Activated CD4-positive, alpha-beta T cell treated with anti-CD3 and anti-CD28 coated beads for 36 hours (primary cell): Measurements from ENCODE around the gene FLNC. TPM values are rescaled to one million over a fixed set of nuclear protein-coding genes. Genes with fewer than 3 reads are reported as not detected.

Experiments
- ATAC-seq: fragments of 200-7000 bp; cut with Tn5 transposase; one replicate; pipeline ENCODE4 v1.10.0; 2021; ENCODE audit warnings: mild to moderate bottlenecking, moderate library complexity
- CTCF ChIA-PET: fragments of 350-600 bp; sonication (Branson Sonifier 250); formaldehyde crosslinking; loops from one replicate; lab custom pipeline; 2021; ENCODE audit warnings: antibody characterized with exemption; lab: Charles Lee
- POLR2A ChIA-PET: fragments of 350-600 bp; sonication (Branson Sonifier 250); formaldehyde crosslinking; loops from one replicate; lab custom pipeline; 2021; ENCODE audit warnings: antibody characterized with exemption, inconsistent platforms; lab: Charles Lee
- DNase-seq: peaks from one replicate; pipeline ENCODE4 v3.0.0-alpha.2; 2020
- H3K27ac Mint-ChIP-seq: one replicate; pipeline ENCODE4 v1.8.0; 2021; ENCODE audit warnings: mixed read lengths
- H3K27me3 Mint-ChIP-seq: one replicate; pipeline ENCODE4 v1.8.0; 2021; ENCODE audit warnings: mixed read lengths
- H3K36me3 Mint-ChIP-seq: one replicate; pipeline ENCODE4 v1.8.0; 2021; ENCODE audit warnings: low read depth, mixed read lengths
- H3K4me1 Mint-ChIP-seq: one replicate; pipeline ENCODE4 v1.8.0; 2021; ENCODE audit warnings: mixed read lengths
- H3K4me3 Mint-ChIP-seq: one replicate; pipeline ENCODE4 v1.8.0; 2021; ENCODE audit warnings: mild to moderate bottlenecking, moderate library complexity, mixed read lengths
- H3K9me3 Mint-ChIP-seq: one replicate; pipeline ENCODE4 v1.8.0; 2021; ENCODE audit warnings: low read depth, mixed read lengths
- intact Hi-C, 2 experiments: fragments of 100-400 bp; cut with DNase I in 1 of 2; cut with micrococcal nuclease in 1 of 2; formaldehyde crosslinking; loops; one replicate each; pipeline versions ENCODE4 v1.14.2 to v1.15.1; 2022 to 2024; cut with DNase I, micrococcal nuclease
- total RNA-seq, 2 experiments: library from RNA; stranded (reverse); gene quantifications; one replicate each; pipeline ENCODE4 v1.2.3, GENCODE V29; 2021

The FLNC gene
- total RNA-seq, 2 experiments from 2014 or later = 0.09 to 0.18 TPM

DNA sequence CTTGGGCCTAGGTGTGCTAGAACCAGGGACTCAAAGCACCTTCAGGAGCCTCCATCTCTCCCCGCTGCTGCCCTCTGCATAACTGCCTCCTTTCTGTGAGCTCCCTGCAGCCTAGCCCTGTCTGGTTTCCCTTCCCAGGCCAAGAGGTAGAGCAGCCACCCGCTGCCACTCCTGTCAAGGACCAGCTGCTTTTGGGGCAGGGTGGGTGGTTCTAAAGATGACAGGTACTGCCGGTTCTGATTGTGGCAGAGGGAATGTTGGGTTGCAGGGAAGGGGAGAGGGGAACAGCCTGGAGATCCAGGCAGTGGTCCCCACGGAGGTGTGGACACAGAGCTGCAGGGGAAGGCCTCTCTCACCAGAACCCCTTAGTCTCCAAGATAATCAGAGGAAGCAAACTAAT is 3.7 kb upstream of the FLNC start:
- CTCF ChIA-PET = interaction anchor here (1.3 kb wide), 1 partner anchor 9 kb away, joined by 3 read pairs; no protein-coding TSS in a partner anchor
- Mint-ChIP-seq H3K4me1 (peaks cover 10% of the 10 kb centered on the region), H3K9me3 (no peaks in the 10 kb centered on the region), H3K4me3 (no peak overlapping the region), H3K36me3 (no peaks in the 10 kb centered on the region), H3K27me3 (peaks cover 24% of the 10 kb centered on the region), H3K27ac (no peak overlapping the region)
- DNase-seq (no peak), ATAC-seq (no peak)
- POLR2A ChIA-PET = interaction anchor here (0.5 kb wide), 1 partner anchor 592 kb away, joined by 8 read pairs; no protein-coding TSS in a partner anchor
- intact Hi-C loops = no loop called here

DNA sequence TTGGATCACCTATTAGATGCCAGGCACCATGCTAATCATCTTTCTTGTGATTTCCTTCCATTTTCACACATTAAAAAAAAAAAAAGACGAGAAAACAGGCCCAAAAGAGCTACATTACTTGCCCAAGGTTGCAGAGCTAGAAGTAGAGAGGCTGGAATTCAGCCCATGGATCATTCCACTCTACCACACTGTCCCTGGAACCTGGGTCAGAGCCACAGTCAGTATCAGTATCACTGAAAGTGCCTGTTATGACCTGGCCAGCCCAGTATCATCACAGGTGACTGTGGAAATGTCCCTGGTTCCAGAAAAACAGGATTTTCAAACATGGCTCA is 3.3 kb upstream of the FLNC start:
- Mint-ChIP-seq H3K4me1 (peaks cover 13% of the 10 kb centered on the region), H3K27ac (no peak overlapping the region), H3K4me3 (no peak overlapping the region), H3K36me3 (no peaks in the 10 kb centered on the region), H3K27me3 (peaks cover 27% of the 10 kb centered on the region), H3K9me3 (no peaks in the 10 kb centered on the region)
- intact Hi-C loops = no loop called here
- ChIA-PET POLR2A (interaction anchor here (0.5 kb wide), 1 partner anchor 591 kb away, joined by 8 read pairs; no protein-coding TSS in a partner anchor), CTCF (interaction anchor here (1.3 kb wide), 1 partner anchor 9 kb away, joined by 3 read pairs; no protein-coding TSS in a partner anchor)
- ATAC-seq = no peak
- no peak for DNase-seq

DNA sequence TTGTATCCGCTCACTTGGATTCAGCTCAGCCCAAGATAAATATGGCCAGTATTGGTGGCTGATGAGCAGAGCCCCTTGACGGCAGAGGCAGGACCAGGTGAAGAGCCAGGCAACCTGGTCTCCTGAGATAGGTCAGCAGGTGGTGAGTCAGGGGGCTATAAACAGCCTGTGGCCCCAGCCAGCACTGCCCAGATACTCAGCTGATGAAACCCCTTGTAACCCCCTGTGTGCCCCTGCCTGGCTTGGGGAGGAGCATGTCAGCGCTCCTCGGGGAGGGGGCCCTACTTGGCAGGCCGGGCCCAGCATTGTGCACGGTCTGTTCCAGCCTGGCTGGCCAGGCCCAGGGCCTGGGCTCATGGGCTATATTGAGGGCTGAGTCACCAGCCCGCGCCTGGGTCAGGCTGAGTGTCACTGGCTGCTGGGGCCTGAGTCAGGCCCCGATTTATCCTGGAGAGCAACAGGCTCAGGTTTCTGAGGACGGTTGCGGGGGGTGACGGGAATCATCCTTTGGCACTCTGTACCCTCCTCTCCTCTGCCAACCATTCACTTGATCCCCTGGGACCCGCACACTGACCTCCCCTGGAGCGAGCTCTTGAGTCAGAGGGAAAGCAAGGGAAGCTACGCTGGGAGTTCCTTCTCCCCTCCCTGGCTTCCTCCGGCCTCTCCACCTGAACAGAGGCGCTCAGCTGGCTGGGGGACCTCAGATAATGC is 2.8 kb upstream of the FLNC start:
- H3K9me3 Mint-ChIP-seq = no peaks in the 10 kb centered on the region
- H3K36me3 Mint-ChIP-seq = no peaks in the 10 kb centered on the region
- intact Hi-C loops = no loop called here
- ChIA-PET CTCF (interaction anchor here (0.6 to 1.3 kb wide), 3 partner anchors 8 to 468 kb away, joined by 3 read pairs; no protein-coding TSS in a partner anchor), POLR2A (no interaction called here)
- ATAC-seq = no peak
- no peak overlapping the region for H3K4me3 Mint-ChIP-seq
- peaks cover 13% of the 10 kb centered on the region for H3K4me1 Mint-ChIP-seq
- H3K27ac Mint-ChIP-seq = no peak overlapping the region
- DNase-seq = no peak
- peaks cover 27% of the 10 kb centered on the region for H3K27me3 Mint-ChIP-seq

DNA sequence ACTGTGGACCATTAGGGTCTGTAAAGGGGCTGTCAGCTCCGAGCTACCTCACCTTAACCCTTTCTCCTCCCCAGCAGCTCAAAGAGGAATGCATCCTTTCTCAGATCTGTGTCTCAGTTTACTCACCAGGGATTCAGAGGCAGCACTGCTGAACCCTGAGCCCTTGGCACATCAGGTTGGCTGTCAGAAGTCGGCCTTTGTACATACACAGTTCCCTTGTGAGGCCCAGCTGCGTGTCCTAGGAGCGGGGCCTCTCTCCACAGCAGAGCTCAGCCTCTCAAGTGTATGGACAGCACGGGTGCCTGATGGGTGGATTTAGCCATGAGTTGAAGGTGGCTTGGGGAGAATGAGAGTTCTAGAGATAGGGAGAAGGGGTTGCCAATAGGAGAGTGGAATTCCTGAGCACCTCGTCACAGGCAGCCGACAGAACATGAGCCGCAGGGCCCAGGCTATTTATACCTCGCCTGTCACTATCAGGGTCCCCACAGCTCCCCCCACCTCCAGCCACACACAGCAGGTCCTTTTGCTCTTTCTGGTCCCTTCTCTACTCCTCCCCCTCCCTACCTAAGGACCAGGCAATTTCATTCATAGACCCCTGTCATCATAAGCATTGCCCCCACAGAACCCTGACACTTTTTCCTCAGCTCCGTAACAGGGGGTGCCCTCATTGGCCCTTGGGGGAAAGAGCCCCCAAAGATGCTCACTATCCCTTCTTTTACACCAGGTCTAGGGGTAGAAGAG is 2.1 kb upstream of the FLNC start:
- no peak for DNase-seq
- Mint-ChIP-seq H3K9me3 (no peaks in the 10 kb centered on the region), H3K27me3 (peaks cover 27% of the 10 kb centered on the region), H3K36me3 (no peaks in the 10 kb centered on the region), H3K27ac (no peak overlapping the region), H3K4me3 (no peak overlapping the region), H3K4me1 (peaks cover 13% of the 10 kb centered on the region)
- ATAC-seq = no peak
- intact Hi-C loops = no loop called here
- POLR2A ChIA-PET = no interaction called here
- CTCF ChIA-PET = interaction anchor here (0.7 to 0.9 kb wide), 2 partner anchors 35 to 467 kb away, joined by 3 read pairs; partner anchors contain the start of gene ATP6V1F

DNA sequence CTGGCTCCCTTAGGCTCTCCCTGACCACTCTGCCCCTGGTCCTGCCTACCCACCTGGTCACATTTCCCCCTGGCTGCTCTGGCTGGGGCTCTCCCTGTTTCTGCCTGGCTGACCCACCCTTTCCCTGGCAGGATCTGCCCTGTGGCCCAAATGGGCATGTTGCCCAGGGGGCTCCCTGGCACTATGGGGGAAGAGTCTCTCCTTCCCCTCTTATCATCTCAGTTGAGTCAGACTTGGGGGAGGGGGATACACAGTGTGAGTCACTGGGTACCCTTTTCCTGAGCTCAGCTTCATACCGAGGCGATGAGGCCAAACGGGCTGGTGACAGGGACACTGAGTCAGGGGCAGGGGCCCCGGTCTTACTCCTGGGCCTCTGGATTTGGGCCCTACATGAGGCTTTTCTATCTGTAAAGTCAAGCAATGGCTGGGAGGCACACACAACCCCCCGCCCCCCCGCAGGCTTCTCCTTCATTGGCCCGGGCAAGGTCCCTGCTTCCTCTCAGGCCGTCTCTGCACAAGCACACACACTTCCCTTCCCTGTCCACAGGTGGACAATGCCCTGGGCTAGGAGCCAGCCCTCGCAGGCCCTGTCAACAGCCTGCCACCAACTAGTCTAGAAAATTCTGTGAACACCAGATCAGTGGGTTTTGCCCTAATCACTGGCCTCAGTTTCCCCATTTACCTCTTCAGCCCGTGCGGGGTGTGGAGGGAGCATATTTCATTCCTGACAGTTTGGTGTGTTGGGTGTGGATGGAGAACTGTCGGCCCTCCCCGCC is 627 bp upstream of the FLNC start:
- POLR2A ChIA-PET = no interaction called here
- no peaks in the 10 kb centered on the region for H3K36me3 Mint-ChIP-seq
- no peak overlapping the region for H3K27ac Mint-ChIP-seq
- ATAC-seq = no peak
- no peaks in the 10 kb centered on the region for H3K9me3 Mint-ChIP-seq
- no peak overlapping the region for H3K4me3 Mint-ChIP-seq
- CTCF ChIA-PET = interaction anchor here (0.9 kb wide), 1 partner anchor 33 kb away, joined by 3 read pairs; the partner anchor contains the start of gene ATP6V1F
- H3K4me1 Mint-ChIP-seq = peaks cover 13% of the 10 kb centered on the region
- DNase-seq = no peak
- peaks cover 27% of the 10 kb centered on the region for H3K27me3 Mint-ChIP-seq
- intact Hi-C loops = loop anchor here in 1 of 2 experiments (2.0 kb wide), 1 partner anchor 39 kb away; the partner anchor contains the start of gene CCDC136

DNA sequence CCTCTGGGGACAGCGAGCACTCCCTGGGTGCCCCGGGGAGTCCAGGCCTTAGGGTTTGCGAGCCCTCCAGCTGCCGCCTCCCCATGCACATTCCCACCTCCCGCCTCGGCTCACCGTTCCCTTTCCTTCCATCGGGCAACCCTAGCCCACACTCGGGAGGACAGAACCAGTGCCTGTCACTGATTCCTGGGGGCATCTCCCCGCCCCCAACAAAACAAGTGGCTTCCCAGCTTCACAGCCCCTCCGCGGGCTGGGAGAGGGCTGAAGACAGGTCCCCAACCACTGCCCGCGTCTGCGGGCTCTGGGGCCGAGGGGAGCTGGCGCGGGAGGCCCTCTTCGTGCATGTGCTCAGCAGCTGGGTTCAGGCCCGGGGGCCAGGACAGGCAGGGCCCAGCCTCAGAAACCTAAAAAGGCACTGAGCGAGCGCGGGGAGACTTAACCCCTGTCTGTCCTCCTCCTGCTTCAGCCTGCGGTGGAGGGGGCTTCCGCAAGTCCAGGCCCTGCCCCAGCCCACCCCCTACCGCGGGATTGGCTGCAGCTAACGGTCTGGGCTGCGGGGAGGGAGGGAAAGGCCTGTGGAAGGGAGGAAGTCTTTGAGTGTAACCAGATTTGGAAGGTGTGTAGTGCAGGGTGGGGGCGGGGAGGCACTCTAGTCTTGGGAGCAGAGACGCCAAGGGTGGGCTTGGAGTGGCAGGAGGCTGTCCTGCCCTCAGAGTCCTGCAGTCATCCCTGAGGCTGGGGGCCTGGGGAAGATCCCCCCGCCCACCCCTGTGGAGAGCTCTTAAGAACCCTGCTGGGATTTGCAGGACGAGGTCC is 1.2 kb downstream of the FLNC start:
- H3K4me1 Mint-ChIP-seq = peaks cover 13% of the 10 kb centered on the region
- ChIA-PET CTCF (interaction anchor here (0.6 to 1.2 kb wide), 2 partner anchors 13 to 31 kb away, joined by 3 to 5 read pairs; partner anchors contain the start of gene ATP6V1F), POLR2A (interaction anchor here (0.7 kb wide), 1 partner anchor 128 kb away, joined by 3 read pairs; no protein-coding TSS in a partner anchor)
- DNase-seq = peak; percentile 22
- H3K27me3 Mint-ChIP-seq = peaks cover 27% of the 10 kb centered on the region
- no peak overlapping the region for H3K27ac Mint-ChIP-seq
- no peaks in the 10 kb centered on the region for H3K36me3 Mint-ChIP-seq
- no peaks in the 10 kb centered on the region for H3K9me3 Mint-ChIP-seq
- ATAC-seq = peak; percentile 20
- no peak overlapping the region for H3K4me3 Mint-ChIP-seq
- intact Hi-C loops = loop anchor here in 1 of 2 experiments (2.0 kb wide), 1 partner anchor 41 kb away; the partner anchor contains the start of gene CCDC136

DNA sequence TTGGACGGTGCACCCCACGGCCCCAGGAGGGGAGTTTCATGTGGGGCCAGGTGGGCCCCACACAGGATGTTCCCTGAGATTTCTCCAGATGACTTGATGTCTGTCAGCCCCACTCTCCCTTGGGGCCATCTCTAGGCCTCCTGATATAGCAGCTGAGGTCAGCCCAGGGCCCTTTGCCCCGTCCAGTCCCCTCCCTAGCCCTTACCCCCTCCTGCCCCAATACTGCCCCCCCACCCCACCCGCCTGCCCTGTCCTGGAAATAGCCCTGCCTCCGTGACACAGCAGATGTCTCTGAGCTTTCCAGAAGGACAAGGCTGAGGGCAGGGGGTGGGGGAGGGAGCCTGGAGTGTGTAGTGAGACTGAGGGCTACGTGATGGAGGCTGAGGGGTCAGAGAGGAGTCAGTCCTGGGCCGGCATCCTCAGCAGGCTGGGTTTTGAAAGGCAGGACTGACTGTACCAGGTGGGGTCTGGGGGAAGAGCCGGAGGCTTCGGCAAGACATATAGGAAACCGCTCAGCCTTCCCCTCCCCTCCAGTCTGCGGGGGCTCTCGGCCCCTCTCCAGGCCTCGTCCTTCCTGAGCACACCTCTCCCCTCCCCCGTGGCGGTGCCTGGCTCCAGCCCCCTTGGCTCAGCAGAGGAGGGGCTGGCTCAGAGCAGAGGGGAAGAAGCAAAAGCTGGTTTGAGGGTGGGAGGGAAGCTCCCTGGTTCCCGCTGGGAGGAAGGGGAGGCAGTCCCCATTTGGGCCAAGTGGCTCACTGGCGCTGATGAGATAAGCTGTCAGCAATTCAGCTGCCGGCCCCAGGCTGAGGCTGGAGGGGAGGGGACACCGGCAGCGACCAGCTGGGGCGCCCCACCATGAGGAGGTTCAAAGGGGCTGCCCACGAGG is 2.0 kb downstream of the FLNC start:
- POLR2A ChIA-PET = interaction anchor here (1.0 kb wide), 1 partner anchor 30 kb away, joined by 3 read pairs; the partner anchor contains the start of gene ATP6V1F
- ATAC-seq (no peak), DNase-seq (no peak)
- no peaks in the 10 kb centered on the region for H3K9me3 Mint-ChIP-seq
- intact Hi-C loops = loop anchor here in 1 of 2 experiments (2.0 kb wide), 1 partner anchor 41 kb away; the partner anchor contains the start of gene CCDC136
- H3K4me1 Mint-ChIP-seq = peaks cover 13% of the 10 kb centered on the region
- H3K4me3 Mint-ChIP-seq = no peak overlapping the region
- no peaks in the 10 kb centered on the region for H3K36me3 Mint-ChIP-seq
- CTCF ChIA-PET = interaction anchor here (0.5 to 2.0 kb wide), 4 partner anchors 10 to 928 kb away, joined by 3 to 10 read pairs (median 4); no protein-coding TSS in a partner anchor
- H3K27ac Mint-ChIP-seq = no peak overlapping the region
- peaks cover 25% of the 10 kb centered on the region for H3K27me3 Mint-ChIP-seq

DNA sequence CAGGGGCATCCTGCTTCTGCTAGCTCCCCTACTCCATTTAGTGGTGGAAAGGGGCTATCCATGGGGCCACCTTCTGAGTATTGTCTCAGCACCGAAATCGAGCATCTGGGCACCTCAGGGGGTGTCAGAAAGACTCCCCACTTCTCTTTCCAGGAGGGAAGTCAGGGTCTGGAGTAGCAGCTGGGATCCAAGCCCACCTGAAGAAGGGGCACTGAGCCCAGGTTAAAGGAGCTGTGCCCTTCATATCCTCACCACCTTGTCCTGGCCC is 2.6 kb downstream of the FLNC start:
- Mint-ChIP-seq H3K36me3 (no peaks in the 10 kb centered on the region), H3K4me3 (no peak overlapping the region), H3K4me1 (peaks cover 13% of the 10 kb centered on the region), H3K27me3 (peaks cover 25% of the 10 kb centered on the region), H3K27ac (no peak overlapping the region), H3K9me3 (no peaks in the 10 kb centered on the region)
- ATAC-seq (no peak), DNase-seq (no peak)
- intact Hi-C loops = no loop called here
- CTCF ChIA-PET = interaction anchor here (0.5 to 2.0 kb wide), 5 partner anchors 10 to 928 kb away, joined by 3 to 10 read pairs (median 3); no protein-coding TSS in a partner anchor
- POLR2A ChIA-PET = interaction anchor here (0.7 to 1.0 kb wide), 2 partner anchors 14 to 30 kb away, joined by 3 read pairs; partner anchors contain the start of gene ATP6V1F

DNA sequence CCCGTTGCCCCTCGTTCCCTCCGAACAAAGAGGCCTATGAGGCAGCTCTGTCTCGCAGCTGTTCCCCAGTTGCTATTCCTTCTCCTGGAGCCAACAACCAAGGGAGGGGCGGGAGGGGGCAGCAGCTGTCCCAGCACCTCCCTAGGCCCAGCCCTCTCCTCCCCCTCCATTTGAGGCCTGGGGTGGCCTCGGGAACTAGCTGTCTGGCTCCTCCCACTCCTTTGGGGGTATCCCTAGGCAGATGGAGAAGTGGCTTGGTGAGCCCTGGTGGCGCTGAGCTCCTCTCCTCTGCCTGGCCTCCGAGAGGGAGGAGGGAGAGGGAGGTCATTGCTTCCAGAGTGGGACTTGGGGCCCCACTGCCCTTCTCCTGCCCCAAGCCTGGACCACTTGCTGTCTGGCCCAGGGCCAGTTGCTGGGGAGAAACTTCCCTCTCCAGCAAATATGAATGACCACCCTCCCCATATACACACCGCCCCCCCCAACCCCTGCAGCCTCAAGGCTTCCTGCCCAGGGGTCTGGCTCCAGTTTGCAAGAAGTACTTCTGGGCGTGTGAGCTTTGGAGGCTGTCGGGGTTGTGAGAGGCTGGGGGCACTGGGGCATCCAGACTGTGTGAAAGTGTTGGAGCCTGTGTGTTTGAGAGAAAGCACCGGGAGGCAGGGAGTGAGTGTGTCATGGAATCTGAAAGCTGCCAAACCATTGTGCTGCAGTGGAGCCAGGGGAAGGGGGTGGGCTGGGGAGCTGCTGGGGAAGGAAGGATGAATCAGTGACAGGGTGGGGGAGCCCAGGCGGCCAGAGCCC is 3.1 kb downstream of the FLNC start:
- H3K4me1 Mint-ChIP-seq = peaks cover 13% of the 10 kb centered on the region
- intact Hi-C loops = no loop called here
- no peak overlapping the region for H3K27ac Mint-ChIP-seq
- DNase-seq (no peak), ATAC-seq (no peak)
- ChIA-PET CTCF (interaction anchor here (0.5 to 2.0 kb wide), 6 partner anchors 9 to 927 kb away, joined by 3 to 10 read pairs (median 3); no protein-coding TSS in a partner anchor), POLR2A (interaction anchor here (0.7 to 1.0 kb wide), 2 partner anchors 15 to 29 kb away, joined by 3 read pairs; partner anchors contain the start of gene ATP6V1F)
- no peaks in the 10 kb centered on the region for H3K36me3 Mint-ChIP-seq
- no peaks in the 10 kb centered on the region for H3K9me3 Mint-ChIP-seq
- no peak overlapping the region for H3K4me3 Mint-ChIP-seq
- H3K27me3 Mint-ChIP-seq = peaks cover 20% of the 10 kb centered on the region
